ENCODE data around the gene USP47.

Gene USP47

GRCh38 chr11:11972730-11973341 lies 131.1 kb downstream of the USP47 start:
- Histone ChIP-seq H3K36me3 (ENCODE audit: control insufficient read depth in 2 of 2, insufficient read depth in 1 of 2, low read length in 2 of 2) (no peaks in the 10 kb centered on the region), H3K4me3 (ENCODE audit: low read depth, low read length) (no peak overlapping the region), H3K9me3 (ENCODE audit: control insufficient read depth, insufficient read depth, low read depth, low read length) (no peaks in the 10 kb centered on the region), H3K27ac (ENCODE audit: extremely low read depth, low read depth, low read length) (no peak overlapping the region), H3K4me1 (ENCODE audit: control insufficient read depth, insufficient read depth, low read length) (no peaks in the 10 kb centered on the region)
- CTCF ChIA-PET: interaction anchor here (0.6 kb wide), 1 partner anchor 604 kb away, joined by 6 read pairs; no protein-coding TSS in a partner anchor
- POLR2A ChIA-PET: no interaction called here
- no peak for TF ChIP-seq ZFP3 (tag by site-specific recombination; IDR thresholded peaks at IDR 0.05; ENCODE audit: low read depth)
- no peak for TF ChIP-seq GLI2 (tag by site-specific recombination; IDR thresholded peaks at IDR 0.05; ENCODE audit: borderline replicate concordance, low read depth)
- TF ChIP-seq ZNF341 (tag by site-specific recombination; IDR thresholded peaks at IDR 0.05; ENCODE audit: low read depth): no peak
- TF ChIP-seq ZNF830 (tag by site-specific recombination; IDR thresholded peaks at IDR 0.05; ENCODE audit: low read depth): no peak

GRCh38 chr11:11973361-11973800 lies 131.6 kb downstream of the USP47 start:
- H3K27ac ChIP-seq (ENCODE audit: extremely low read depth, low read depth, low read length): no peak overlapping the region
- TF ChIP-seq INSM2 (tag by site-specific recombination; IDR thresholded peaks at IDR 0.05) (no peak), ZFP3 (tag by site-specific recombination; IDR thresholded peaks at IDR 0.05; ENCODE audit: low read depth) (no peak), ZSCAN23 (tag by site-specific recombination; IDR thresholded peaks at IDR 0.05) (no peak), ZNF223 (tag by site-specific recombination; IDR thresholded peaks at IDR 0.05) (no peak), HOXC10 (CRISPR knock-in tag; IDR thresholded peaks at IDR 0.05) (no peak), ZNF677 (tag by site-specific recombination; IDR thresholded peaks at IDR 0.05) (no peak), KLF7 (tag by site-specific recombination; IDR thresholded peaks at IDR 0.05; ENCODE audit: borderline replicate concordance) (no peak), AEBP2 (tag by site-specific recombination; IDR thresholded peaks at IDR 0.05; ENCODE audit: borderline replicate concordance) (no peak)
- ChIA-PET POLR2A (no interaction called here), CTCF (interaction anchor here (0.6 kb wide), 1 partner anchor 604 kb away, joined by 6 read pairs; no protein-coding TSS in a partner anchor)
- H3K9me3 ChIP-seq (ENCODE audit: control insufficient read depth, insufficient read depth, low read depth, low read length): no peaks in the 10 kb centered on the region
- H3K36me3 ChIP-seq (ENCODE audit: control insufficient read depth in 2 of 2, insufficient read depth in 1 of 2, low read length in 2 of 2): no peaks in the 10 kb centered on the region
- H3K4me1 ChIP-seq (ENCODE audit: control insufficient read depth, insufficient read depth, low read length): no peaks in the 10 kb centered on the region
- no peak overlapping the region for H3K4me3 ChIP-seq (ENCODE audit: low read depth, low read length)

GRCh38 chr11:11973866-11974265 lies 132.1 kb downstream of the USP47 start:
- H3K9me3 ChIP-seq (ENCODE audit: control insufficient read depth, insufficient read depth, low read depth, low read length): no peaks in the 10 kb centered on the region
- ChIA-PET CTCF (interaction anchor here (6.3 kb wide), 1 partner anchor 7 kb away, joined by 57 read pairs; no protein-coding TSS in a partner anchor), POLR2A (no interaction called here)
- H3K36me3 ChIP-seq (ENCODE audit: control insufficient read depth in 2 of 2, insufficient read depth in 1 of 2, low read length in 2 of 2): no peaks in the 10 kb centered on the region
- H3K4me1 ChIP-seq (ENCODE audit: control insufficient read depth, insufficient read depth, low read length): no peaks in the 10 kb centered on the region
- TF ChIP-seq ZNF580 (tag by site-specific recombination; IDR thresholded peaks at IDR 0.05) (no peak), KLF9 (tag by site-specific recombination; IDR thresholded peaks at IDR 0.05; ENCODE audit: low read depth) (no peak), ZNF157 (tag by site-specific recombination; IDR thresholded peaks at IDR 0.05) (no peak), ZNF37A (tag by site-specific recombination; IDR thresholded peaks at IDR 0.05) (no peak), ZFP41 (tag by site-specific recombination; IDR thresholded peaks at IDR 0.05; ENCODE audit: borderline replicate concordance) (no peak), ZSCAN23 (tag by site-specific recombination; IDR thresholded peaks at IDR 0.05) (no peak), ZNF398 (tag by site-specific recombination; IDR thresholded peaks at IDR 0.05) (no peak), ZNF140 (tag by site-specific recombination; IDR thresholded peaks at IDR 0.05) (no peak)
- no peak overlapping the region for H3K4me3 ChIP-seq (ENCODE audit: low read depth, low read length)
- H3K27ac ChIP-seq (ENCODE audit: extremely low read depth, low read depth, low read length): no peak overlapping the region

Data from HEK293 (cell line).